Tibial nerve (tissue), 4 donors: ENCODE data around the gene CCIN.

Experiments
- EP300 ChIP-seq, 2 donors: sonication (generic); formaldehyde crosslinking; IDR thresholded peaks; one replicate each; pipeline ENCODE4 v1.6.1; 2017; ENCODE audit warnings: antibody characterized with exemption in 2 of 2, mild to moderate bottlenecking in 1 of 2
- TF ChIP-seq, protein P1 (sequence below), 5 experiments: fragments of 200-600 bp in 3 of 5; fragments of 450-650 bp in 2 of 5; sonication (generic) in 3 of 5; IDR thresholded peaks; one replicate each; pipeline ENCODE4 v1.5.1; 2016 to 2019; ENCODE audit warnings: antibody characterized with exemption in 5 of 5, mild to moderate bottlenecking in 3 of 5, moderate library complexity in 2 of 5

DNA sequence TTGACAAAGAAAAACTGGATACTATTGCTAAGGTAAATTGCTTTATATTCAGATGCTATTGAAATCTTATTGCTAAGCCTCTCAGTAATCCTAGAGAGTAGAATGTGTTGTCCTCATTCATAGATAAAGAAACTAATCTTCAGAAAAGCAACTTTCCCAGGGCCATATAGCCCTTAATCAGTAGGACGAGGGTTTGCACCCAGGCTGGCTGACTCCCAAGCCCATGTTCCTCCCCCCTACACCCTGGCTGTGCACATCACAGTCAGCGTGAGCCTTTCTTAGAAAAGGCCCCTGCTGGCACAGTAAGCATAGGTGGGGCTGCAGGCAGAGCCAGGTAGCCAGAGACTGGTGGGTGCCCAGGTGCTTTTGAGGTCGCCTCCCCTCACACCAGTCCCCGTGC lies 48.5 kb upstream of the CCIN start:
- no peak for TF ChIP-seq EP300 (IDR thresholded peaks at IDR 0.05)
- TF ChIP-seq, protein P1, sequence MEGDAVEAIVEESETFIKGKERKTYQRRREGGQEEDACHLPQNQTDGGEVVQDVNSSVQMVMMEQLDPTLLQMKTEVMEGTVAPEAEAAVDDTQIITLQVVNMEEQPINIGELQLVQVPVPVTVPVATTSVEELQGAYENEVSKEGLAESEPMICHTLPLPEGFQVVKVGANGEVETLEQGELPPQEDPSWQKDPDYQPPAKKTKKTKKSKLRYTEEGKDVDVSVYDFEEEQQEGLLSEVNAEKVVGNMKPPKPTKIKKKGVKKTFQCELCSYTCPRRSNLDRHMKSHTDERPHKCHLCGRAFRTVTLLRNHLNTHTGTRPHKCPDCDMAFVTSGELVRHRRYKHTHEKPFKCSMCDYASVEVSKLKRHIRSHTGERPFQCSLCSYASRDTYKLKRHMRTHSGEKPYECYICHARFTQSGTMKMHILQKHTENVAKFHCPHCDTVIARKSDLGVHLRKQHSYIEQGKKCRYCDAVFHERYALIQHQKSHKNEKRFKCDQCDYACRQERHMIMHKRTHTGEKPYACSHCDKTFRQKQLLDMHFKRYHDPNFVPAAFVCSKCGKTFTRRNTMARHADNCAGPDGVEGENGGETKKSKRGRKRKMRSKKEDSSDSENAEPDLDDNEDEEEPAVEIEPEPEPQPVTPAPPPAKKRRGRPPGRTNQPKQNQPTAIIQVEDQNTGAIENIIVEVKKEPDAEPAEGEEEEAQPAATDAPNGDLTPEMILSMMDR (IDR thresholded peaks at IDR 0.05): no peak
